SKM-1 treated with dmso at 0.1 percent for 144 hours (cell line): ENCODE measurements around the gene IFT43.

ENCODE experiments used
- DNase-seq: peaks from one replicate; lab custom pipeline; 2025; ENCODE audit not compliant: unreplicated experiment; lab: John Stamatoyannopoulos, UW

IFT43 gene

DNA sequence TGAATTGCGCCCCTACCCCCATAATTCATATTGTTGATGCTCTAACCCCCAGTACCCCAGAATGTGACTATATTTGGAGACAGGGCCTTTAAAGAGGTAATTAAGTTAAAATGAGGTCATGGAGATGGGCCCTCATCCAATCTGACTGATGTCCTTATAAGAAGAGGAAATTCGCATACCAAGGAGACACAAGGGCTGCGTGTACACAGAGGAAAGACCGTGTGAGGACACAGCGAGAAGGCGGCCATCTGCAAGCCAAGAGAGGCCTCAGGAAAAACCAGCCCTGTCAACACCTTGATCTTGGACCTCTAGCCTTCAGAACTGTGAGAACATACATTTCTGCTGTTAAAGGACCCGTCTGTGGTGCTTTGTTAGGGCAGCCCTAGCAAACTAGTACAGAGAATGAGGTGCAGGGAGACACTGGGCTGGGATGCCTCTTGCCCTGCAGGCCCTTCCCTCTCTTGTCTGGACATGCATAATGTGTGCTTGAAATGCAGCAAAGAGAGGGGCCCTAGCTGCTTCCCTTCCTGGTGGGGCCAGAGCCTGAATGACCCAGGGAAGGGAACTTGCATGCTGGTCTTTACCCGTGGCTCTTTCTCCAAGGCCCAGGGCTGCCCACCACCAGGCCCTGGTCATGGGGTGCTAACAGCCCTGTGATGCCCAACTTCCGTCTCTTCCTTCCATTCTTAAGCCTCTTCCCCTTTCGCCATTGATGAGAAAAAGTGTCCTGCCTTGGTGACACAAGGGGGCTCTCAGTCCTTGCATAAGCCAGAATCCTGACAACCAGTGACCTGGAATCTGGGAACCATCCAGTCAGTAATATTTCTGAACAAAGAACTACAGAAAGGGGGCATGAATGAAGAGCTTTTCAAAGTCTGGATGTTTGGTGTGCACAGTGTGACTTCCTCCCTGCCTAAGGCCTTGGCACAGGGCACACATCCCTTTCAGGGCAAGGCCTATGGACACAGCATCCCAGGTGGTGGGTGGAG, 116.1 kb downstream of the IFT43 start:
- DNase-seq: no peak

DNA sequence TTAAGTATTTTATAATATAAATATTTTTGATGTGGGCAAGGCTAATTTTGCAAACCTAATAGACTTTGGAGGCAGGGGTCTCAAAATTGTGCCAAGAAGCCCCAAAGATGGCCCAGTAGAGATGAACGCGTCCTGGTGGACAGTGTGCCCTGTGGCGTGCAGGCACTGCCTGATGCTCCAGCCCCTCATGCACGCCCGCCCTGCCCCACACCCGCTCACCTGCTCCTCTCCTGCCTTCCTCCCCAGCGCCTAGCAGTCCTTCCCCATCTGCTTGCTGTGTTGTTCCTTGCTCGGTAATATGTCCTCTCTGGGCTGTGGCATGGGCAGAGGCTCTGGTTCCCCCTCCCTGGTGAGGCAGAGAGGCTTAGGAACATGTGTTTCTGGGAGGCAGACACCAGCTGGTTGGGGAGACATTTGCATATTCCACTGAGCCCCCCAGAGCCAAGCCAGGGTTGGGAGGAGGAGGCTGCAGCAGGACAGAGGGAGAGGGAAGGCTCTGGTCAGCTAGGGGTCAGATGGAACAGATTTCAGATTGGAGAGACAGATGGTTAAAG, 119.3 kb downstream of the IFT43 start:
- DNase-seq: no peak

DNA sequence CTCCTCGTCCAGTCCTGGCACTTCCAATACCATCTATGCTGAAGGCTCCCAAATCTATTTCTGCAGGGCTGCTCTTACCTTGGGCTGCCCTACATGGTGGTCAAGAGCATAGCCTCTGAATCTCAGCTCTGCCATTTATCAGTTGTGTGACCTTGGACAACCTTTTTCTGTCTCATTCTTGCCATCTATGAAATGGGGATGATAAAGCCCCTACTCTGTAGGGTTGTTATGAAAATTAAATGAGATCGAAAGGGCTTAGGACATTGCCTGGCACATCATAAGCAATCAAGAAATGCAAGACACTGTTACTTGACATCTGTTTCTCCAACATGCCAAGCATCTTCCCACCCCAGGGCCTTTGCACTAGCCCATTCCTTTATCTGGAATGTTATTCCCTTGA, 120.6 kb downstream of the IFT43 start:
- no peak for DNase-seq

DNA sequence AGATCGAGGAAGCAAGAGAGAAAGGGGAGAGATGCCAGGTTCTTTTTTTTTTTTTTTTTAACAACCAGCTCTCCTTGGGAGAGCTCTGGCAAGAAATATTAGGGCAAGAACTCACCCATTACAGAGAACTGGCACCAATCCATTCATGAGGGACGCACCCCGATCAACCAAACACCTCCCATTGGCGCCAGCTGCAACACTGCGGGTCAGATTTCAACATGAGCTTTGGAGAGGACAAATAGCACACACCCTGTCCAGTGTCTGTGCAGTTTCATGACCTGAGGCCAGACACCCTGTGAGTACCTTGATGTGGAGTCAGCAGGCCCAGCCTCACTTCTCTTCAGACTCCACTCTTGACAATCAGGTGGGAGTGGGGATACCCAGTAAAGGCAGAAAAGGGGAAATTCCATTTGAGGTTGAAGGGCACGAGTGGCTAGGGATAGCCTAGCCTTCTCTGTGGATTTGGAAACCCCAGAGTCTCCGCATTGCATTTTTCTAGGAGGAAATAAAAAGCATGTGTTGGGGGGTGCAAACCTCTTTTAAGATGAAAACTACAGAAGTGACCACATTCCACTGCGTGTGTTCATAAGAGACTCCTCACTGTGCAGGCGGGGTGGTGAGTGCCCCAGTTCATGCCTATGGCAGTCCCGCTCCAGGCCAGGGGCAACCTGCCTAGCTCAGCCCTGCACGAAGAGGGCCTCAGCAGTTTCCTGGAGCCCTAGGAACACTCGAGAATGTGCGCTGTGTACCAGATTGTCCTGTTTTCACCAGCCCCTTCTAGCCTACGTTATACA, 123.7 kb downstream of the IFT43 start:
- no peak for DNase-seq

DNA sequence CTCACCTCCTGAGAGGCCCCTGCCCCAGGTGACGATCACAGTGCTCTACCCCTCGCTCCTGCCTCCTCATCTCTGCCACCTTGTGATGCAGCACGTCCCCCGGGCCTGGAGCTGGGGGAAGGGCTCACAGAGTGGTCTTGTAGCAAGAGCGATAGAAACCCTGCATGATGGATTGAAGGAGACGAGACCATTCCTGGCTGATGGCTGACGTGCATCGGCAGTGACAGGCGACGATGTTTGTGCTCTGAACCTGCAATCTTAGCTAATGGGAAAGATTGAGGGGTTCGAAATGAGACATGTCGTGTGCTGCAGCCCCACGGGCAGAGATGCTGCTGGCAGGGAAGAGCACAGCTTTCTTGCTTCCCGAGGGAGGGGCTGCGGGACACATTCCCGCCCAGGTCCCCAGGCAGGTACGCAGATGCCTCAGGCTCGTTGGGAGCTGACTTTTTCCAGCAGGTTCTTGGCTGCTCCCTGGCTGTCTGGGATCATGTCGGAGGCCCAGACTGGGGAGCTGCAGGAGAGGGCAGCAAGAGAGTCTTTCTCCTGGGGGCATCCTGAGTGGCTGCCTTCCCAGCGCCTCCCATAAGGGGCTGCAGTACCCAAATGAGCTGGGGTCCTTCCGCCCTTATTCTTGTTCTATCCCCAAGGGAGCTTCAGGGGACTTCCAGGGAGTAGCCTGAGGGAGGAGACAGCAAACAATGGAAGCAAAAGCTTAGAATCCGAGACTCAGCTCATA, 127.5 kb downstream of the IFT43 start:
- no peak for DNase-seq

DNA sequence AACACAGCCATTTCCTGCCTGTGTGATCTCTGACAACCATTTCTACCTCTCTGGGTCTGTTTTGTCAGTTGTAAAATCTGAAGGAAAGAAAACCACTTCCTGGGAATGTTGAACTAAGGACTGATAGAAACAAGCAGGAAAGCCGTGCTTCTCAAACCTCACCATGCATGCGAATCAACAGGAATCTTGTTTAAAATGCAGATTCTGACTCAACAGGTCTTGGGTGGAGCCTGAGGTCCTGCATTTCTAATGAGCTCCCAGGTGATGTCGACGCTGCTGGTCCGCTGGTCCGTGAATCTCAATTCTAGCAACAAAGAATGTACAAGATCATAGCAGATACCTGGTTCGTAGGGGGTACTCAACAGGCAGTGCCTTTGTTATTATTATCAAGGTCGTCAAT, 128.1 kb downstream of the IFT43 start:
- no peak for DNase-seq

DNA sequence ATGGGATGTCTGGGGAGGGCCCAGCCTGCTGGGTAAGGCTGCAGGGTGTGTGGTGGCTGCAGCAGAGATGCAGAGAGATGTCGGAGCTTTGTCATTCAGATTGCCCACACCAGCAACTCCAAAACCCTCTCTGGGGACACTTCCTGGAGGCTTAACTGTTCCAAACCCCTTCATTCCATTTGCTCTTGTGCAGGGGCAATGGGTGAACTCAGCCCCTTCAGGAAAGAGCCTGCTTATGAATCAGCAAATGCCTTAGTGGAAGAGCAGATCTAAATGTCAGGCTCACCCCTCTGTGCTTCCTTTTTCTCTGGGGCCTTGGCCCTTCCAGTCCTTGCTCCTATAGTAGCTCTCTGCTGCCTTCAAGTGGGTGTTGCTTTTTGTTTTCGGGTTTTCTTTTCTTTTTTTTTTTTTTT, 129.5 kb downstream of the IFT43 start:
- DNase-seq: no peak

DNA sequence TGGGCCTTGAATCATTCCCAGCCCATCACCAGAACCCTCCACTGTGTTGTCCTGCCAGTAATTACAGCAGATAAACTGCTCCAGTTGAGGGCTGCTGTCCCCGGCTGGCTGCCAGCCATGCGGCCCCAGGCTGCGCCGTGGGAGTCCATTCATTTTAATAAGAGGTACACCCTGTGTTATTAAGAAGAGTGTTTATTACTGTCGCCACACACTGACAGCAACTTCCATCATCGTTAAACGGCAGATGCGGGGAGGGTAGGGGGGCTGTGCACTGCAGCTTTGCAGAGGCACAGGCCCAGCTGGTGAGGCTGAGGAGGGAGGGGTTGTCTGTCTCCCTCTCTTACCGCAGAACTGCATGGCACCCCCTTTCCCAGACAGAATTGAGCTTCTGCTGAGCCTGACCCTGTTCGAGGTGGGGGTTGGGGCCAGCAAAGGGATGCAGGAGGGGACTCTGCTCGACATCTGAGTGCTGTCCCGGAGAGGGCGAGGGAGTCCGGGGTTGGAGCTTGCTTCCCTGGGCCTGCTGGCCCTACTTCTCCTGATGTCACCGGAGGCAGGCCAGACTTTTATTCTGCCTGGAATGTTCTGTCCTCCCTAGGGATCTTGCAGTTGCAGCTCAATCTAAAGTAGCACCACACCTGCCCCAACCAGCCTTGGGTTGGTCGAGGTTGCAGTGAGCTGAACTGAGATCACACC, 132.4 kb downstream of the IFT43 start:
- DNase-seq: no peak

DNA sequence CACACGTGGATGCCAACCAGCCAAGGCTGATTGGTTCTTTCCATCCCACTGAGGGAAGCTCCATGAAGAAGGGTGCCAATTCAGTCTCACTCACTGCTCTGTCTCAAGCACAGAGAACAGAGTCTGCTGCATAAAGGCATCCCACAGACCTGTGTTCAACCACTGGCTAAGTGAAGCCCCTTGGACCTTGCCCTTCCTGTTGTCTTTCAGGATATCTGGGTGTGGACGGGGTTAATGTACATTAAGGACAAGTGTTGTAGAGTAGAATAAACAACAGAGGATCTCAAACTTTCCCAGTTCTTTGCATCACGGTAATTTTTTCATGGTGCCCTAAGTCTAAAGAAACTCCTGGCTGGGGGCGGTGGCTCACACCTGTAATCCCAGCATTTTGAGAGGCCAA, 133.0 kb downstream of the IFT43 start:
- no peak for DNase-seq

DNA sequence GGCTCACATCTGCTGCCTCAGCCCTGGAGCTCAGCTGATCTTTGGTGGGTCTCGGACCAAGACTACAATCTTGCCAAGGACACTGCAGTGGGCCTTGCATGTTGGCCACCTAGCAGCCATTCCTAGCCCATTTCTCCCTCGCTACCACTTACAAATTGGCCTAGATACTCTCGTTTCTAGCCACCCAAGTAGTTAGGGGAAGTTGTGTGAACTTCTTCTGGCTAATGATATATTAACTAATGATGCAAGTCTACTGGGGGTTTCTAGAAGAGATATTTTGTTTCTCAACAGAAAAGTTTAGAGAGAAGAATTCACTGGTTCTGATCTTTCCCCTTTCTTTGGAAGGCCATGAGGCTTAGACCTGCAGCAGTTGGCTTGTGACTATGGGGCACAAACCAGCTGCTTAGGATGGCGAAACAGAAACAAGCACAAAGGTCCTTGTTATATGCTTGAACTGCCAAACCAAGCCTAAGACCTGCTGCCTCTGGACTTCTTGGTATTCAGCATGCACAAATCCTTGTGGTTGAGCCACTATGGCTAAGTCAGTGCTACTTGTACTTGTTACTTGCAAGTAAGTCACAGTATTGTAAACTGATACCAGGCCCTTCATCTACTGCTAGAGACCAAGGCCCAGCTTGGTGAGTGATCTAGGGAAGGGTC, 135.7 kb downstream of the IFT43 start:
- no peak for DNase-seq

DNA sequence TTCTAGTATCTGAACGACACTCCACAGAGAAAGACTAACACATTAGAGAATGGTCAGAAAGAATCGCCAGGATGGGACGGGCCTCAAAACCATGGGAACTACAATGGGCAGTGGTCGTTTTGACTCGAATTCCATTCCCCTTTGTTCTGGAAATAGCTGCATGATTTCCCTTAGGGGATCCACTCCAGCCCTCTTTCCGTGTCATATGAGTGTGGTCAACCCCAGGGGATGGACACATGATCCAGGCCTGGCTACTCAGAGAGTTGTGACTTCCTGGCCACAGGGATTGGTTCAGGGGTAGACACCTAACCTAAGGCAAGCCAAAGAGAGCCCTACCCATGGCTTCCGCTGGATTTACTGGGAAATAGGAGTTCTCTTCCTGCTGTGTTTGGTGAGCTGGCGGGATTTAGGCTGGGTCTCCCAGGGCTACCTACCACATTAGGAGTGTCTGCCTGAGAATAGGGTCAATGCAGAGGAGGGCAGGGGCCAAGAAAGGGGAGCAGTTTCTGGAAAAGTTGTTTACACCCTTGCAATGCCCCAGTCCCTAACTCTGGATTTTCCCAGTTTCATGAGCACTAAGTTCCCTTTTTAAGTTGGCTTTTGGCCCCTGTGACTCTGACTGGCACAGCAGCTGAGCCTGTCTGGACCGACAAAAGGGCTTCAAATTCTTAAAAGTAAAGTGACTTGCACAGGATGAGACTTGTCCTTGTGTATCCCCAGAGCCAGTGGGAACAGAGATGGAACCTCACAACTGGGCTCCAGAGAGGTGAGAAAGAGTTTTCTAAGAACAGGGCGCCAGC, 138.1 kb downstream of the IFT43 start:
- DNase-seq: no peak

DNA sequence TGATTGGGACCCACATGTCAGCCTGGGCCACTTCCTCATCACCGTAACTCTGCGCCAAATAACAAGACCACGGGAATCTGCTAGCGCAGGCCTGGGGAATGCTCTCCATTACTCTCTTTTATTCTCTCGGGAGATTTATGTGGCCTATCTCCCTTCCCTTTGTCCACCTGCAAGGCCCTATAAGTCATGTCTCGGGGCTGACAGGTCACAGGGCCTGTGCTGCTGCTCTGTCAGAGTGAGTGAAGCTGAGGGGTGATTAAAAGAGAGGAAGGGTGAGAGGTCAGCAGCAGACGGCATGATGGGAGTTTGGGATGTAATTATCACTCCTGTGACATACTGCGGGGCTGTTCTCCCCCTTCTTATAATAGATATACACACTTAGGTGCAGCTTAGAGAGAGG, 139.9 kb downstream of the IFT43 start:
- DNase-seq: no peak

DNA sequence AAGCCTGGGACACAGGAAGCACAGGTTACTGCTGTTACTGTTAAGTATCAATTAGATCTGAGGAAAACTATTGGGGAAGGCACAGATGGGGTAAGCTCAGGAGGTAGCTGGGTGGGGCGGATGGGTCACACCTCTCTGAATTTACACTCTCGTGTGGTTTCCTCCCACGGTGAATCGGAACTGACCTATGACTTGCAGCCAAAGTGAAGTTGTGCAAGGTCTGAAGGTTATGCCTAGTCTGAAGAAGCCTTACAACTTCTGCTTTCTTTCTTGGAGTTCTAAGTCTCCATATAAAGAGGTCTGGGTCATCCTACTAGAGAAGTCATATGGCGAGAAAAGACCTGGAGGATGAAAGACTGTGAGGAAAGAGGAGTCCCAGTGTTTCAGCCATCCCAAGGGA, 140.5 kb downstream of the IFT43 start:
- peak; percentile 16 for DNase-seq

DNA sequence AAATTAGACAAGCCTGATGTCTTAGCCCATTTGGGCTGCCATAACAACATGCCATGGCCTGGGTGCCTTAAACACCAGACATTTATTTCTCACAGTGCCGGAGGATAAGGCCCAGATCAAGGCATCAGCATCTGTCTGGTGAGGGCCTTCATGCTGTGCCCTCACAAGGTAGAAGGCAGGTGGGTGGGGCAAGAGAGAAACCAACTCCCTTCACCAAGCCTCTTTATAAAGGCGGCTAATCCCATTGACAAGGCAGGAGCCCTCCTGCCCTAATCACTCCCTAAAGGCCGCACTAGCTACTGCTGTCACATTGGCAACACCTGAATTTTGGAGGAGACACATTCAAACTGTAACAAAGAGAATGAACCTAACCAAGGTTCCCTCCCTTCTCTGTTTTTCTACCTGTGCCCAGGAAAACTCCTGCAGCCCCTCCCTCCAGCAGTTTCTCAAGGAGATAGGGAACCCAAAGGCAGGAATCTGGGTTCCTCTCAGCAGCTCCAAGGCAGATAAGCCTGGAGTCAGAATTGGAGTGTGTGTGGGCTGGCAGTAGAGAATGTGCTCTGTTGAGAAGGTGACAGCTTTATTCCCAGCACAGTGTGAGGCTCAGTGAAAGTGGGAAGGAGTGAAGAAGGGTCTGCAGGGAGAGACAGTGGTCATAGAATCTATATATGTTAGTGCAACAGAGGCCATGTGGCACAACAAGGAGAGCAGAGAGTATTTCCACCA, 144.5 kb downstream of the IFT43 start:
- DNase-seq: no peak

DNA sequence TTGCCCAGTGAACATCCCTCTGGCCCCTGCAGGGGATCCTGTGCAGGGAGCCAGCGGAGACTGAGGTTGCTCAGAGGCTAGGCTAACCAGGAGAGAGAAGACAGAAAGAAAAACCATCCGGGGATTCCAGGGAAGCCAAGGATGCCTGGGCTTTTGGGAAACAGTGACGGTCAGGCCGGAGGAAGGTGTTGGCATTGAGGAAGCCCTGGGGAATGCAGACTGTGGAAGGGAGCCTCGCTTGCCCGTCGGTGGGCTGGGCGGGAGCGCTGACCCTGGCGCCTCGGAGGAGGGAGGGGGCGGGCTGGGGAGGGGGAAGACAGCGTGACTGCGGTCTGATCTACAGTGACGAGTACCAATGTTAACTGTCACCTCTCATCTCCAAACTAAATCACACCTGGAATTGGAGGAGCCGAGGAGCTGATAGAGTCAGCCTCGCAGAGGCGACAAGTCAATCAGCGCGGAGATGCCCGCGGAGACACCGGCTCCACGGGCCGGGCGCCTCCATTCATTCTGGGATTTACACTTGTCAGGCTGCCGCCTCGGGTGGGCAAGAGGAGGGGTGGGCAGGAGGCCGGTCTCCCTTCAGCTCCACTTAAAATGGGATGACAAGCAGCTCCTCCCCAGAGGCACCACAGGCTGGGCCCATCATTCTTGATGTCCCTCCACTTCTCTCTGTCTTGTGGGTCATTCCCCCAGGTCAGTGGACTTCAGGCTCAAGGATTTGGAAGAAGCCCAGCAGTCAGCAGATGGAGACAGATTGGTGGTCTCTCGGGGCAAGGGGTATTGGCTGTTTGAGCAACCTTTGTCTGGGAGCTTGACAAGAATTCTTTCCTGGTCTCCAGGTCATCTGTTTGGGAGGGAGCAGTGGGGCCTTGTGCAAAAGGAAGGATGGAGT, 145.8 kb downstream of the IFT43 start:
- no peak for DNase-seq

DNA sequence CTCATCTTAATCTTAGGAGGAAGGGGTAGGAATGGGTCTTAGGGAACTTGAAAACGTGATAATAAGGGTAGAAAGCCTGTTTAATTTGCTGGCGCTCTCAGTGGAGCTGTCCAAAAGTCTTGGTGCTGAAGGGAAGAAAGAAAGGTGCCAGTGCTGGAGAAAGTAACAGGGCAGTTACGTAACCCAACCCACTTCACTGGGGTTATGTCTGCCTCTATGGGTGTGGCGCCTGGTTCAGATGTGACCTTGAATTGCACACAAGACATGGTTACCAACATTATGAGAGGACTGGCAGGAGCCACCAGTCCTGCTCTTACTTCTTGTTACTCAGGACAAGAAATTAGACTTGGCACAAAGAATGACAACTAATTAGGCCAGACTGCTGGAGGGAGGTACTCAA, 147.5 kb downstream of the IFT43 start:
- DNase-seq: no peak
